Measurements from ENCODE around the gene PCDHB6. TPM values are rescaled to one million over a fixed set of nuclear protein-coding genes. Genes with fewer than 3 reads are reported as not detected.
"Not testable (repeated sequence)": the region's sequence is repeated elsewhere in the genome, so short reads cannot be mapped to it uniquely, and the experiment has no call there.

PCDHB6 gene
- total RNA-seq, 2 donors from 2014 or later: 0.12 to 0.33 TPM

GRCh38 chr5:141180313-141180712 is 30.5 kb downstream of the PCDHB6 start:
- DNase-seq (ENCODE audit: low spot score): no peak
- H3K36me3 ChIP-seq: no peaks in the 10 kb centered on the region
- H3K9me3 ChIP-seq: peaks cover 10 to 59% of the 10 kb centered on the region in 2 donors
- TF ChIP-seq CTCF (IDR thresholded peaks at IDR 0.05): no peak
- no peak overlapping the region for H3K27ac ChIP-seq
- peaks cover 0 to 5% of the 10 kb centered on the region in 2 donors for H3K27me3 ChIP-seq
- no peaks in the 10 kb centered on the region for H3K4me1 ChIP-seq
- no peak overlapping the region for H3K4me3 ChIP-seq

GRCh38 chr5:141182248-141182647 is 32.4 kb downstream of the PCDHB6 start, which contains the start of gene PCDHB16:
Gene PCDHB16, plus strand, starts transcription at chr5:141182387. Its CDS starts 173 bp downstream, at chr5:141182560.
- peak within 1 kb of the TSS; percentile 27 to 40 for H3K4me3 ChIP-seq
- peak; percentile 12 to 61 for TF ChIP-seq CTCF (IDR thresholded peaks at IDR 0.05)
- H3K36me3 ChIP-seq: no peaks in the 10 kb centered on the region
- H3K9me3 ChIP-seq: peaks cover 8 to 59% of the 10 kb centered on the region in 2 donors
- no peak within 1 kb of the TSS for H3K27ac ChIP-seq
- peak; percentile 63 for DNase-seq (ENCODE audit: low spot score)
- no peaks in the 10 kb centered on the region for H3K27me3 ChIP-seq
- no peaks in the 10 kb centered on the region for H3K4me1 ChIP-seq

GRCh38 chr5:141184117-141184855 is 34.4 kb downstream of the PCDHB6 start:
- H3K27me3 ChIP-seq; H3K27ac ChIP-seq; H3K36me3 ChIP-seq; DNase-seq (ENCODE audit: low spot score); H3K4me3 ChIP-seq; H3K4me1 ChIP-seq: not testable (repeated sequence)
- peaks cover 8 to 61% of the 10 kb centered on the region in 2 donors for H3K9me3 ChIP-seq

- Histone ChIP-seq H3K4me3 (peak within 1 kb of the TSS in 1 of 2 donors; percentile 17), H3K27ac (no peak within 1 kb of the TSS), H3K9me3 (peaks cover 8 to 86% of the 10 kb centered on the region in 2 donors), H3K27me3 (no peaks in the 10 kb centered on the region), H3K4me1 (no peaks in the 10 kb centered on the region), H3K36me3 (no peaks in the 10 kb centered on the region)
- no peak for DNase-seq (ENCODE audit: low spot score)
- peak in 1 of 2 donors; percentile 44 for TF ChIP-seq CTCF (IDR thresholded peaks at IDR 0.05)
These were observed 37.1 kb downstream of the PCDHB6 start, which contains the start of gene PCDHB9 for GRCh38 chr5:141186897-141187512. Gene PCDHB9, plus strand, starts transcription at chr5:141187161. Its CDS starts 158 bp downstream, at chr5:141187319.

- not testable (repeated sequence) for H3K4me3 ChIP-seq; H3K27ac ChIP-seq; H3K4me1 ChIP-seq; DNase-seq (ENCODE audit: low spot score); H3K27me3 ChIP-seq; H3K36me3 ChIP-seq
- H3K9me3 ChIP-seq: peaks cover 3 to 93% of the 10 kb centered on the region in 2 donors
These were observed 38.8 kb downstream of the PCDHB6 start for GRCh38 chr5:141188682-141189081.

GRCh38 chr5:141189131-141189530 is 39.3 kb downstream of the PCDHB6 start:
- H3K27ac ChIP-seq; H3K4me3 ChIP-seq; H3K27me3 ChIP-seq; H3K4me1 ChIP-seq; DNase-seq (ENCODE audit: low spot score); H3K36me3 ChIP-seq: not testable (repeated sequence)
- peaks cover 3 to 92% of the 10 kb centered on the region in 2 donors for H3K9me3 ChIP-seq

- peak in 1 of 2 donors; percentile 43 for TF ChIP-seq CTCF (IDR thresholded peaks at IDR 0.05)
- no peaks in the 10 kb centered on the region for H3K27me3 ChIP-seq
- H3K9me3 ChIP-seq: peaks cover 4 to 92% of the 10 kb centered on the region in 2 donors
- no peak within 1 kb of the TSS for H3K4me3 ChIP-seq
- no peak within 1 kb of the TSS for H3K27ac ChIP-seq
- DNase-seq (ENCODE audit: low spot score): no peak
- H3K36me3 ChIP-seq: no peaks in the 10 kb centered on the region
- H3K4me1 ChIP-seq: no peaks in the 10 kb centered on the region
These were observed 42.4 kb downstream of the PCDHB6 start, which contains the start of gene PCDHB10 for GRCh38 chr5:141192110-141192725. Gene PCDHB10, plus strand, starts transcription at chr5:141192353. Its CDS starts 200 bp downstream, at chr5:141192553.

GRCh38 chr5:141194332-141194731 is 44.5 kb downstream of the PCDHB6 start:
- not testable (repeated sequence) for DNase-seq (ENCODE audit: low spot score); H3K27me3 ChIP-seq; H3K27ac ChIP-seq; H3K4me1 ChIP-seq; H3K4me3 ChIP-seq; H3K36me3 ChIP-seq
- peaks cover 10 to 95% of the 10 kb centered on the region in 2 donors for H3K9me3 ChIP-seq

Data from right atrium auricular region (tissue), 2 donors.